Duodenal mucosa (tissue), 2 donors: ENCODE data around the gene CERK.
A peak's percentile ranks its signal among the peaks of the same experiment; 100 is the strongest.

Experiments used
- H3K27ac ChIP-seq: one replicate; pipeline ENCODE4 v1.7.0; 2013; ENCODE audit warnings: low read depth, low read length
- H3K27me3 ChIP-seq, 2 donors: one replicate each; pipeline ENCODE4 v1.7.0; 2013; ENCODE audit warnings: low read length in 2 of 2, control low read depth in 1 of 2; ENCODE audit not compliant: insufficient read depth in 2 of 2, control insufficient read depth in 1 of 2
- H3K36me3 ChIP-seq, 2 donors: one replicate each; pipeline ENCODE4 v1.7.0; 2013; ENCODE audit warnings: low read length in 2 of 2, control low read depth in 1 of 2; ENCODE audit not compliant: insufficient read depth in 2 of 2, control insufficient read depth in 1 of 2
- H3K4me1 ChIP-seq, 2 donors: one replicate each; pipeline ENCODE4 v1.7.0; 2013; ENCODE audit warnings: low read length in 2 of 2, control low read depth in 1 of 2; ENCODE audit not compliant: insufficient read depth in 2 of 2, control insufficient read depth in 1 of 2
- H3K4me3 ChIP-seq, 2 donors: one replicate each; pipeline ENCODE4 v1.7.0; 2013; ENCODE audit warnings: low read length in 2 of 2, low read depth in 1 of 2
- H3K9ac ChIP-seq, 2 donors: one replicate each; pipeline ENCODE4 v1.7.0; 2013; ENCODE audit warnings: low read length in 2 of 2, low read depth in 1 of 2
- H3K9me3 ChIP-seq, 2 donors: one replicate each; pipeline ENCODE4 v1.7.0; 2013; ENCODE audit warnings: low read length in 2 of 2, control low read depth in 1 of 2; ENCODE audit not compliant: control insufficient read depth in 1 of 2

Gene CERK

DNA sequence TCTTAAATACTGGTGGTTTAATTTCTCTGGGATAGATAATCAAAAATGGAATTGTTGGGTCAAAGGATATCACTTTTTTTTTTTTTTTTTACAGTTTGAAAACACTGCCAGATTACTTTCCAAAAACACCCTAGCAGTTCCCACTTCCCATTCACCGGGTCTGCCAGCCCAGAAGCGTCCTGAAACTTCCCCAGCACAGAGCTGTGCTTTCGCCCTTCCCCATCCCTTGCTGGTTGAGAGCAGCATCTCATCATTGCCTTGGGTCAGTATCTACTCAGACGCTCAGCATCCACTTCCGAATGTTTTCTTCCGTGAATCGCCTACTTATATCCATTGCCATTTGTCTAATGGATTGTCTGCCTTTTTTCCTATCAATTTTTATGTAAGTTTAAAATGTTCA lies 5.5 kb downstream of the CERK start:
- Histone ChIP-seq H3K4me1 (peaks cover 69 to 73% of the 10 kb centered on the region in 2 donors), H3K4me3 (no peak overlapping the region), H3K27me3 (no peaks in the 10 kb centered on the region), H3K36me3 (no peaks in the 10 kb centered on the region), H3K9me3 (no peaks in the 10 kb centered on the region), H3K27ac (no peak overlapping the region), H3K9ac (no peak overlapping the region)

DNA sequence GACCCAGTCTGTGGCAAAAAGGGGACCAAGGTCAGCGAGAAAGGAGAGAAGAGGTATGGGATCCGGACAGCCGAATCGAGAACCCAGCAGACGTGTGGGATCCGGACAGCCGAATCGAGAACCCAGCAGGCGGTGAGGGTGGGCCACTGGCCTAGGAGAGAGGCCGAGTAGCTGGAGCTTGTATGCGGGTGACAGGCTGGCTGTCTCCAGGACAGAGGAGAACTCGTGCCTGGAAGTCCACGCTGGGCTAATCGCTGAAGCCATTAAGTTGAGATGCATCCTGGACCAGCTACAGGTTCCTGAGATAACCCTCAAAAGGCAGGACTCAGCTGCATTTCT lies 6.0 kb downstream of the CERK start:
- H3K9ac ChIP-seq: no peak overlapping the region
- no peaks in the 10 kb centered on the region for H3K9me3 ChIP-seq
- H3K4me1 ChIP-seq: peaks cover 74 to 76% of the 10 kb centered on the region in 2 donors
- no peaks in the 10 kb centered on the region for H3K27me3 ChIP-seq
- no peaks in the 10 kb centered on the region for H3K36me3 ChIP-seq
- peak overlapping the region in 1 of 2 donors; percentile 6 for H3K4me3 ChIP-seq
- H3K27ac ChIP-seq: peak overlapping the region; percentile 27

DNA sequence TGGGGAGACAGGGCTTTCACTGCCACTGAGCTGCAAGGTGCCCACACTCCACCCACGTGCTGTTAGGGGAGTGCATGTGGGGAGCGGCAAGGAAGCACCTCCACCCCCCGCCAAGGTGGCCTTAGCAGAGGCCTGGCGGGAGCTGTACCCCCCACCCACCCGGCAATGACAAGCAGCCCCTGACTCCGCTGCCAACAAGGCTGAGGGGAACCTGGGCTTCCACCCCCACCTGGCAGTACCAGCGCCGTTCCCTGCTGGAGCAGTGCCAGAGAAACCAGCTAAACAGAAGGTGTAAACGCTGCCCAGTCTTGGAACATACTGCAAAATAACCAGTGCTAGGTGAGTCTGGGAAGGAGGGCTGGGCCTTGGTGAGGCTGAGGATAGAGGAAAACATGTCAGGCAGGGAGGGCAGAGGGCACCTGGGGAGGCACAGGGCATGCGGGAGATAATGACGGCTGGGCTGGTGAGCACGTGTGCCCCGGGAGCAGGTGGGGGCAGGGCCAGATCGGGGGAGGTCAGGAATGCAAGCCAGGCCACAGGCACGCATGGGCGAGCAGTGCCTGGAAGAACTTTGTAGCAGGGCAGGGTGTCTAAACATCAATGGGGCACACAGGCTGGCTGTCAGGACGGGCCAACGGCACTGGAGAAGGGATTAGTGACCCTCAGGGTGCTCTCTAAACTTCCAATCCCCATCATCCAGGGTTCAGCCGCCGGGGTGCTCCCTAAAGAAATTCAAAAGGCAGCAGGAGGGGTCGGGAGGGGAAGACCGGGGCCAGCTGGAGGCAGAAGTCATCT lies 6.6 kb downstream of the CERK start:
- peak overlapping the region; percentile 64 for H3K27ac ChIP-seq
- no peaks in the 10 kb centered on the region for H3K27me3 ChIP-seq
- peaks cover 73 to 76% of the 10 kb centered on the region in 2 donors for H3K4me1 ChIP-seq
- no peaks in the 10 kb centered on the region for H3K9me3 ChIP-seq
- H3K9ac ChIP-seq: peak overlapping the region in 1 of 2 donors; percentile 43
- H3K4me3 ChIP-seq: peak overlapping the region; percentile 6 to 35
- peaks cover 0 to under 1% of the 10 kb centered on the region in 2 donors for H3K36me3 ChIP-seq

DNA sequence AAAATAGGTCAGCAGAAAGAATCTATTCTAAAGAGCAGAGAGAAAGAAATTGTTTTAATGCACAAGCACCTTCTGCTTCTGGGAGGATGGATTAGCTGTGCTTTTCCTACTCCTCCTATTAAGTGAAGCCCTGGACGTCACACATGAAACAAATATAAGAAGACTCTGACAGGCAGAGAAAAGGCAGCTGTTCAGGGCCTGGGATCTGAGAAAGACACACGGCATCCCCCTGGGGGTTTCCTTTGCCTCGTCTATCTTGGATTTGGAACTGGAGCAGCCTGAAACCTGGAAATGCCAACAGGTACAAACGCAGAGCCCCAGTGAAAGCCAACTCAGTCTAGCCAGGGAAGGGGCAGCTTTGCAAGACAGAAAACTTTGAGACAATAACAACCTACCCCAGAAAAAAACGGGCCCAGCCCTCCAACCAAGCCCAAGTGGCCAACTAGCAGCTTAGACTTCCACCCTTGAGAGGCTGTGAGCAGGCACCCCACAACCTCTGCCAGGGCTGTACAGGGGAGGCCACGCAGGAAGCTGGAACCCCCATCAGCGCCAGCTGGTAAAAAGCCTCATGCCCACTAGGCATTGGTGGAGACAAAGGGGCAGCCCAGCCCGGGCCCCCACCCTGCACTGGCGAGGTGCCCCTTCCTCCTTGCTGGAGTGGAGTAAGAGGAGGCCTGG lies 7.3 kb downstream of the CERK start:
- H3K9ac ChIP-seq: peak overlapping the region in 1 of 2 donors; percentile 6
- no peaks in the 10 kb centered on the region for H3K27me3 ChIP-seq
- H3K4me3 ChIP-seq: peak overlapping the region in 1 of 2 donors; percentile 35
- peaks cover under 1 to 8% of the 10 kb centered on the region in 2 donors for H3K36me3 ChIP-seq
- H3K9me3 ChIP-seq: no peaks in the 10 kb centered on the region
- H3K27ac ChIP-seq: peak overlapping the region; percentile 64
- H3K4me1 ChIP-seq: peaks cover 66 to 68% of the 10 kb centered on the region in 2 donors

DNA sequence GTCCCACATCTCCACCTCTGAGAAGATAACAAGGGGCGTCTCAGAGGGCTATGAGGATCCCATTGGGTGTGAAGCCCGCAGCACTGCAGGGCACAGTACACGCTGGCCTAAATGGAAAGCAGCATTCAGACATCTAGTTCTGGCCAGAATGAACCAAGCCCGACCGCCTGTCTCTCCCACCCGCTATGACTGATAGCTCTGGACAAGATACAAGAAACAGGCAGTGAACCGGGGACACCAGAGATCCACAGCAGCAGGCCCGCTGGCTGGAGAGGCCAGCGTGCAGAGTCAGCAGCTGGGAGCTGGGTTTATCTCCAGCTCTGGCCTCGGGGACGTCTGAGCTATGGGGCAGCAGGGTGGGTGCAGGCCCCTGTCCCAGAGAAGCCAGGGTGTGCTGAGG lies 9.6 kb downstream of the CERK start:
- Histone ChIP-seq H3K36me3 (peaks cover 6 to 26% of the 10 kb centered on the region in 2 donors), H3K9ac (peak overlapping the region in 1 of 2 donors; percentile 1), H3K27ac (no peak overlapping the region), H3K9me3 (no peaks in the 10 kb centered on the region), H3K4me1 (peaks cover 44 to 48% of the 10 kb centered on the region in 2 donors), H3K4me3 (no peak overlapping the region), H3K27me3 (no peaks in the 10 kb centered on the region)

DNA sequence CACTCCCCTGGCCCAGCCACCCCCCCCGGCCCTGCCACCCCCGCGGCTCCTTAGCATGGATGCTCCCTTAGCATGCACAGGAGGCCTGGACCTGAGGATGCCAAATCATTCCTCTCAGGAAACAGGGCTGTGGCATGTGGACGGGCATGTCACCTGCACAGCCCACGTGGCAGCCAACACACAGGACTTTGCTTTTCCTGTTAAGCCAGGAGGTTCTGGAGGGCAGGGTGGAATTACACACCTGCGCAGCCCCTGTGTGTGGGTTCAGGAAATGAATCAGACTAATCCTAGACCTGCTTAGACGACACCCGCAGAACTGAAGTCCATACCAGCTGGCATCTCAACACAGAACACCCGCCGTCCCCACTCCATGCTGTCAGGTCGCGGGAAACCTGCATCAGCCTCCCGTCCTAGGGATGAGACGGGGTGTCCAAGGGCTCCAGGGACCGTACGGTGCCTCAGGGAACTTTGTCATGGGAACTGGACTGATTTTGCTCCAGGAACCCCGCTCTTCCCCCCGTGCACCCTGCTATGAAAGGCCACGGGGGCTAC lies 10.2 kb downstream of the CERK start:
- Histone ChIP-seq H3K4me1 (peaks cover 44 to 48% of the 10 kb centered on the region in 2 donors), H3K4me3 (no peak overlapping the region), H3K27me3 (no peaks in the 10 kb centered on the region), H3K9ac (no peak overlapping the region), H3K27ac (no peak overlapping the region), H3K9me3 (no peaks in the 10 kb centered on the region), H3K36me3 (peaks cover 6 to 29% of the 10 kb centered on the region in 2 donors)

DNA sequence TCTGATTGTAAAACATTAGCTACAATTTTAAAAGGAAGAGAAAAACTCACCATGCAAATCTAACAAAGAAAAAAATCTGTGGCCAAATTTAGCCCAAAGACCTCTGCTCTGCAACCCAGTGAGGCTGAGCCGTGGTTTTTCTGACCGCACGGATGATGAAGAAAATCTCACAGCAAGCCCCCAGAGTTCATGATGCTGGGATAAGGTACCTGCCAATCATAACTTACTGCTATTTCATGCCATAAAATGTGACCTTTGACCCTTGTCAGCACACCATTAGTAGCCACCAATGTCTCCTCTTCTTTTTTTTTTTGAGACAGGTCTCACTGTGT lies 11.1 kb downstream of the CERK start:
- H3K9me3 ChIP-seq: no peaks in the 10 kb centered on the region
- H3K27me3 ChIP-seq: no peaks in the 10 kb centered on the region
- H3K4me1 ChIP-seq: peaks cover 41 to 45% of the 10 kb centered on the region in 2 donors
- no peak overlapping the region for H3K9ac ChIP-seq
- H3K36me3 ChIP-seq: peaks cover 6 to 32% of the 10 kb centered on the region in 2 donors
- H3K4me3 ChIP-seq: no peak overlapping the region
- no peak overlapping the region for H3K27ac ChIP-seq

DNA sequence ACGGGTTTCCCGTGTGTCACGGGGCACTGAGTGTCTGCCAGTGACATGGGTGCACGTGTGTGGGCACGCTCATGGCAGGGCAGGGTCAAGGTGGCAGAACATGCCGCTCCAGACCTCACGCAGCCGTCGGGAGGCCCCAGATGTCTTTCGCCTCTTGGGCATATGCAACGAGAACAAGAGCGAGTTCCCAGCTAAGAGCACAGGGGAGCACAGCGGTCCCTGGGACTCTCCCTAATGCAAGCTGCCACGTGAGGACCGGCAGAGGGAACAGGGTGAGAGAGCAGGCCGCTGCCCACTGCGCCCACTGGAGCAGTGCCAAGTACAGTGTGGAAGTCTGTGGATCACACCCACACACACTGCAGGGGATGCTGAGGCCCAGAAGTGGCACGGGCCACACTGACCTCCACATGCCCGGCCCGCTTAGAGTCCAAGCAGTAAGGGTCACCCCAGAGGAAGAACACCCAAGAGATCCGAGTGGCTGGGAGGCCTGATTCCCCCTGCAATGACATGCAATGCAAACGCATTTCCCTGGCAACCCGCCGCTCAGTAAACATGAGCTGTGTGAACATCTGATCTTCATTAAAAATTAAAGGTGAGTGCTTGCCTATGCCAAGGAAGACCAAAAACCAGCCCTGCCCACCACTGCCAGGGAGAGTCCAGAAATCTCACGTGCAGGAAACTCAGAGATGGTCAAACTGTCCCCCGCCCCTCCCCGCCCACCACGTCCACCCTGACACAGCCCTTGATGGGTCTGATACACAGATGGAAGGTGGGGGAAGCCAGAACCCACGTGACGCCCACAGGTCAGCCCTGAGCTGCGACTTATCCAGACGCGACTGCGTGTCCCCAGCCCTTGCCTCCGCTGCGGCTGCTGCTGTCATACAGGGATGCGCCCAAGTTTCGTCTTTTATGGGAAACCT lies 11.7 kb downstream of the CERK start:
- Histone ChIP-seq H3K4me1 (peaks cover 34 to 39% of the 10 kb centered on the region in 2 donors), H3K9me3 (no peaks in the 10 kb centered on the region), H3K9ac (no peak overlapping the region), H3K27me3 (no peaks in the 10 kb centered on the region), H3K36me3 (peaks cover 6 to 38% of the 10 kb centered on the region in 2 donors), H3K4me3 (no peak overlapping the region), H3K27ac (no peak overlapping the region)

DNA sequence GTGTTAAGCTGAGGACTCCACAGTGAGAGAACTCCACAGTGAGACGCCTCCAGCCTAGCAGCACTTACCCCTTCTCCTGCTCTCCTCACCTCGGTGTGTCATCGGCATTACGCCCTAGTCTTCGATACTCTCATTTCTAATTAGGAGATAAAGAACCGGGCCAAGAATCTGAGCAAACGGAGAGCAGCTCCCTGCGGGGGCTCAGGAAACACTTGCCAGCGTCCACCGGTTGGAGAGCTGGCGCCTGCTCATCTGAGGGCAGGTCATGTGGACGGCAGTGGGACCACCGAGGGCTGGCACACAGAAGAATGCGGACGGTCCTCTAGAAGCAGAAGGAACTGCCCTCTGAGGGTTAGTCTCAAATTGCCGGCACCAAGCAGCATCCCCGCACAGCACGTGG lies 13.0 kb downstream of the CERK start:
- Histone ChIP-seq H3K27me3 (no peaks in the 10 kb centered on the region), H3K9ac (no peak overlapping the region), H3K4me3 (no peak overlapping the region), H3K9me3 (no peaks in the 10 kb centered on the region), H3K4me1 (peaks cover 23 to 26% of the 10 kb centered on the region in 2 donors), H3K36me3 (peaks cover 7 to 39% of the 10 kb centered on the region in 2 donors), H3K27ac (no peak overlapping the region)
